ENCODE data around the gene TMEM213.

The TMEM213 gene

DNA sequence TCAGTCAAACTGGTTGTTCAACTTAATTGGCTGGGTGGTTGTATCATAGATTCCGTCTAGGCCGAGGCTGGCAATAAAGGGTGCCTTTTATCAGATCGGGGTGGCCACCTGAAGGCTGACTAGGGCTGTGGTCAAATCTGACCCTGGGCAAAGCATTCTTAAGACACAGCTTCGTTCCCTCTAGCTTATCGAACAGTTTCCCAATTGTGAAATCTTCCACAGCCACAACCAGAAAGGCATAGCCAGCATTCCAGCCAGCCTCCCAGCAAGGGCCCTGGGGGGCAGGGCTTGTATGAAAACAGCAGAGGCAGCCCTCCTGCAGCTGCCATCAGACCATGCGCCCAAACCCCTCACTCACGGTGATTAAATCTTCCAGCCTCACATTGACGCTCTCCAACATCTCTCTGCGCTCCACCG, 42.5 kb upstream of the TMEM213 start:
- no peak for TF ChIP-seq NFIC (IDR thresholded peaks at IDR 0.05)
- TF ChIP-seq FOXM1 (IDR thresholded peaks at IDR 0.05; ENCODE audit: borderline replicate concordance, low read depth): no peak
- no peak for TF ChIP-seq EP300 (IDR thresholded peaks at IDR 0.05; ENCODE audit: borderline replicate concordance)
- TF ChIP-seq, protein P1, sequence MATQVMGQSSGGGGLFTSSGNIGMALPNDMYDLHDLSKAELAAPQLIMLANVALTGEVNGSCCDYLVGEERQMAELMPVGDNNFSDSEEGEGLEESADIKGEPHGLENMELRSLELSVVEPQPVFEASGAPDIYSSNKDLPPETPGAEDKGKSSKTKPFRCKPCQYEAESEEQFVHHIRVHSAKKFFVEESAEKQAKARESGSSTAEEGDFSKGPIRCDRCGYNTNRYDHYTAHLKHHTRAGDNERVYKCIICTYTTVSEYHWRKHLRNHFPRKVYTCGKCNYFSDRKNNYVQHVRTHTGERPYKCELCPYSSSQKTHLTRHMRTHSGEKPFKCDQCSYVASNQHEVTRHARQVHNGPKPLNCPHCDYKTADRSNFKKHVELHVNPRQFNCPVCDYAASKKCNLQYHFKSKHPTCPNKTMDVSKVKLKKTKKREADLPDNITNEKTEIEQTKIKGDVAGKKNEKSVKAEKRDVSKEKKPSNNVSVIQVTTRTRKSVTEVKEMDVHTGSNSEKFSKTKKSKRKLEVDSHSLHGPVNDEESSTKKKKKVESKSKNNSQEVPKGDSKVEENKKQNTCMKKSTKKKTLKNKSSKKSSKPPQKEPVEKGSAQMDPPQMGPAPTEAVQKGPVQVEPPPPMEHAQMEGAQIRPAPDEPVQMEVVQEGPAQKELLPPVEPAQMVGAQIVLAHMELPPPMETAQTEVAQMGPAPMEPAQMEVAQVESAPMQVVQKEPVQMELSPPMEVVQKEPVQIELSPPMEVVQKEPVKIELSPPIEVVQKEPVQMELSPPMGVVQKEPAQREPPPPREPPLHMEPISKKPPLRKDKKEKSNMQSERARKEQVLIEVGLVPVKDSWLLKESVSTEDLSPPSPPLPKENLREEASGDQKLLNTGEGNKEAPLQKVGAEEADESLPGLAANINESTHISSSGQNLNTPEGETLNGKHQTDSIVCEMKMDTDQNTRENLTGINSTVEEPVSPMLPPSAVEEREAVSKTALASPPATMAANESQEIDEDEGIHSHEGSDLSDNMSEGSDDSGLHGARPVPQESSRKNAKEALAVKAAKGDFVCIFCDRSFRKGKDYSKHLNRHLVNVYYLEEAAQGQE (IDR thresholded peaks at IDR 0.05; ENCODE audit: low read depth): no peak
- TF ChIP-seq TCF12 (IDR thresholded peaks at IDR 0.05; ENCODE audit: low read depth): no peak
- TF ChIP-seq RAD21 (IDR thresholded peaks at IDR 0.05; ENCODE audit: low read depth): no peak
- TF ChIP-seq, protein P2, sequence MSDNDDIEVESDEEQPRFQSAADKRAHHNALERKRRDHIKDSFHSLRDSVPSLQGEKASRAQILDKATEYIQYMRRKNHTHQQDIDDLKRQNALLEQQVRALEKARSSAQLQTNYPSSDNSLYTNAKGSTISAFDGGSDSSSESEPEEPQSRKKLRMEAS (IDR thresholded peaks at IDR 0.05): no peak
- no peak for TF ChIP-seq CEBPB (IDR thresholded peaks at IDR 0.05)
- no peak for TF ChIP-seq ZBTB7A (IDR thresholded peaks at IDR 0.05; ENCODE audit: low read depth)
- no peak for TF ChIP-seq TAF1 (IDR thresholded peaks at IDR 0.05; ENCODE audit: low read depth)
- no peak for TF ChIP-seq CREB1 (IDR thresholded peaks at IDR 0.05; ENCODE audit: low read depth)
- TF ChIP-seq, protein P3, sequence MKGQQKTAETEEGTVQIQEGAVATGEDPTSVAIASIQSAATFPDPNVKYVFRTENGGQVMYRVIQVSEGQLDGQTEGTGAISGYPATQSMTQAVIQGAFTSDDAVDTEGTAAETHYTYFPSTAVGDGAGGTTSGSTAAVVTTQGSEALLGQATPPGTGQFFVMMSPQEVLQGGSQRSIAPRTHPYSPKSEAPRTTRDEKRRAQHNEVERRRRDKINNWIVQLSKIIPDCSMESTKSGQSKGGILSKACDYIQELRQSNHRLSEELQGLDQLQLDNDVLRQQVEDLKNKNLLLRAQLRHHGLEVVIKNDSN (IDR thresholded peaks at IDR 0.05): no peak
- no peak for TF ChIP-seq TEAD4 (IDR thresholded peaks at IDR 0.05)
- TF ChIP-seq YY1 (IDR thresholded peaks at IDR 0.05; ENCODE audit: low read depth): no peak
- no peak for TF ChIP-seq EGR1 (IDR thresholded peaks at IDR 0.05)

DNA sequence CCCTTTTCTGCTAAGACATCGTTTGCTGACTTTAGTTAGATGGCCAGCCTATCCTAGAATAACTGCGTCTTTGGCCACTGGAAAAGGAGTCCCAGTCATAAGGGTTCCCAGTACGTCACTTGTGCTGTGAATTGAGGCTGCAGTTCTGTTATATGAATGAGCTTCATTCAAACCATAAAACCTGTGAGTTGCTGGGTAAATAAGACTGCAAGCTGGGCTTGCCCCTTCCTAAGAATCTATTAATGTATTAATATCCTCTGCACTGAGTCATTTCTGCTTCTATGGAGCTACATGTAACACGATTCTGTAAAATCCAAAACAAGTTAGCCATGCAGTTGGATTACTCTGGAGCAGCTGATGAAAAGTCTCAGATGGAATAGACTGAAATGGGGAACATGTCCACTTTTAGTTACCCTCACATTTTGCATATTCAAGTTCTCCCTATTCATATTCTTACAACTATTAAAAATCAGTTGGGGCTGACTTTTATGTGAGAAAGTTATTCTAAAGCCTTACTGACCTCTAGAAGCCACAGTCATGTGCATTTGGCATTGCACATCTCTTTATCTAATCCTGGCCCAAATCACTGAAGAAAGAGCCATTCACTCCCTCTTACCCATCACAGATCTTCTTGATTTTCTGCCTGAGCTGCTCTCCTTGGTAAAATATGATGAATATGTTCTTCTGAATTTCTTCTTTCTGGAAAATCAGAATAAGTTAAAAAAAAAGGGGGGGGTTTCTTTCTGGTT, 41.8 kb upstream of the TMEM213 start:
- no peak for TF ChIP-seq EGR1 (IDR thresholded peaks at IDR 0.05)

DNA sequence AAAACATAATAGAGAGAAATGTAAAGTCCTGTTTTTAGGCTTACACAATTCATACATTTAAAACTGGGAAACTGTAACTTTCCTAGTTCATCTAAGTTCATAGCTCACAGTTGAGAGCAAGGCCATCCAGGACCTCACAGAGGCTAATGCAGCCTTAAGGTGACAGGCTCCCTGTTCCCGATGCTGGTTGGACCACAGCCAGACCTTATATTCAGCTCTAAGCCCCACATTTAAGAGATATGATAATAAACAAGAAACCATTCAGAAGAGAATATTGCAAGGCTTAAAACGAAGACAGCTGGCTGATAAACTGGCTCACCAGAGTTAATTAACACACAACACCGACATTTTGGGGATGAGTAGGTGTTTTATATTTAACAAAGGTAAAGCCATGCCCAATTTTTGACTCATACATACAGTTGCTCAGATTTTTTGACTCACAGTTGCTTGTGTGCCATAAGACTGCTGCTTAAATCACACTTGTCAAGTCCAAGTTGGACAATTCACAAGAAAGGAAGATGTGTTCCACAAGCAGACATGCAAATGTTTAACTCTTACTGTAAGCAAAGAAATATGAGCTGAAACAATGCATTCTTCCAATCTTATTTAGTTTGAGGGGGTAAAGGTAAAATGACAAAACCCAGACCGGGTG, 41.1 kb upstream of the TMEM213 start:
- TF ChIP-seq NFIC (IDR thresholded peaks at IDR 0.05): no peak
- TF ChIP-seq RAD21 (IDR thresholded peaks at IDR 0.05; ENCODE audit: low read depth): no peak
- no peak for TF ChIP-seq CEBPB (IDR thresholded peaks at IDR 0.05)
- TF ChIP-seq, protein P1 (IDR thresholded peaks at IDR 0.05; ENCODE audit: low read depth): no peak
- TF ChIP-seq TEAD4 (IDR thresholded peaks at IDR 0.05): no peak
- no peak for TF ChIP-seq EP300 (IDR thresholded peaks at IDR 0.05; ENCODE audit: borderline replicate concordance)
- no peak for TF ChIP-seq YY1 (IDR thresholded peaks at IDR 0.05; ENCODE audit: low read depth)
- TF ChIP-seq, protein P3 (IDR thresholded peaks at IDR 0.05): no peak
- TF ChIP-seq TCF12 (IDR thresholded peaks at IDR 0.05; ENCODE audit: low read depth): no peak
- TF ChIP-seq ZBTB7A (IDR thresholded peaks at IDR 0.05; ENCODE audit: low read depth): no peak
- TF ChIP-seq TAF1 (IDR thresholded peaks at IDR 0.05; ENCODE audit: low read depth): no peak
- TF ChIP-seq CREB1 (IDR thresholded peaks at IDR 0.05; ENCODE audit: low read depth): no peak
- TF ChIP-seq FOXM1 (IDR thresholded peaks at IDR 0.05; ENCODE audit: borderline replicate concordance, low read depth): no peak
- TF ChIP-seq, protein P2 (IDR thresholded peaks at IDR 0.05): no peak
- no peak for TF ChIP-seq EGR1 (IDR thresholded peaks at IDR 0.05)

DNA sequence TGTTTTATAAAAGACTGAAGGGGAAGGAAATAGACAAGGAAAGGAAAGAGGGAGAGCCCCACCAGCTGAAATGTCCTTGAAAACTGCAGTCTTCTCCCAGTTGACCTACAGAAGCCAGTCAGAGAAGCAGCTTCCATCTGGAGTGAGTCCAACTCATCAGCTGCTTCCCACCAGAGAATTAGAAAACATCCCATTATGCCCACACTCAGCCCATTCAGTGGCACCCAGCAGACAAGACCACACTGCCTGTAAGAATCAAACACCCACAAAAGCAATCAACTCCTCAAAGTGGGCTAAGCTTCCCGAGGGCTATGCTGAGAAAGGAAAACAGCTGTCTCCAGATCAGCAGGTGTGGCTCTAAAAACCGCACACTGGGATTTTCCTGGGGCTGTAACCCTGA, 29.6 kb upstream of the TMEM213 start:
- TF ChIP-seq, protein P1 (IDR thresholded peaks at IDR 0.05; ENCODE audit: low read depth): no peak
- TF ChIP-seq EGR1 (IDR thresholded peaks at IDR 0.05) (no peak), TEAD4 (IDR thresholded peaks at IDR 0.05) (no peak), YY1 (IDR thresholded peaks at IDR 0.05; ENCODE audit: low read depth) (no peak), ZBTB7A (IDR thresholded peaks at IDR 0.05; ENCODE audit: low read depth) (no peak), CEBPB (IDR thresholded peaks at IDR 0.05) (no peak), RAD21 (IDR thresholded peaks at IDR 0.05; ENCODE audit: low read depth) (no peak), EP300 (IDR thresholded peaks at IDR 0.05; ENCODE audit: borderline replicate concordance) (no peak), TAF1 (IDR thresholded peaks at IDR 0.05; ENCODE audit: low read depth) (no peak), CREB1 (IDR thresholded peaks at IDR 0.05; ENCODE audit: low read depth) (no peak)
